AG08395 (cell line): ENCODE data around the gene CRYM.
"Not testable (repeated sequence)": the region's sequence is repeated elsewhere in the genome, so short reads cannot be mapped to it uniquely, and the experiment has no call there.

Experiments
- DNase-seq: peaks from one replicate; pipeline ENCODE4 v3.0.0; 2012; ENCODE audit warnings: mixed read lengths, low spot score

The CRYM gene

DNA sequence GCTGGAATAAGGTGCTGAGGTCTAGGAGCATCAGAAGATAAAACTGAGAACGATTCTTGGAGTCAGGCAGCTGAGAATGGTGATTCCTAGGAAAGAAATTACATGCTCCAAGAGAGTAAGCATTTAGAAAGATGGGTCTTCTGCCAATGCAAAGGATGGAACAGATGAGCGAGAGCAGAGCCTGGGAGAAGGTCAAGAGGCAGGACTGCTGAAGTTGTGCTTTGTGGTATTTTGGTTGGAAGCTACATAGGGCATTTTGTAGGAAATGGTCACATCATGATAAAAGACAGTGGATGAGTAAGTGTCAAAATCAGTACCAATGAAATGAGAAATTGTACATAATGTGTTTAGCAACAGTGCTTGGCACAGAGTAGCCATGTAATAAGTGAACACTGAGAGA is 1.4 kb upstream of the CRYM start:
- no peak for DNase-seq

DNA sequence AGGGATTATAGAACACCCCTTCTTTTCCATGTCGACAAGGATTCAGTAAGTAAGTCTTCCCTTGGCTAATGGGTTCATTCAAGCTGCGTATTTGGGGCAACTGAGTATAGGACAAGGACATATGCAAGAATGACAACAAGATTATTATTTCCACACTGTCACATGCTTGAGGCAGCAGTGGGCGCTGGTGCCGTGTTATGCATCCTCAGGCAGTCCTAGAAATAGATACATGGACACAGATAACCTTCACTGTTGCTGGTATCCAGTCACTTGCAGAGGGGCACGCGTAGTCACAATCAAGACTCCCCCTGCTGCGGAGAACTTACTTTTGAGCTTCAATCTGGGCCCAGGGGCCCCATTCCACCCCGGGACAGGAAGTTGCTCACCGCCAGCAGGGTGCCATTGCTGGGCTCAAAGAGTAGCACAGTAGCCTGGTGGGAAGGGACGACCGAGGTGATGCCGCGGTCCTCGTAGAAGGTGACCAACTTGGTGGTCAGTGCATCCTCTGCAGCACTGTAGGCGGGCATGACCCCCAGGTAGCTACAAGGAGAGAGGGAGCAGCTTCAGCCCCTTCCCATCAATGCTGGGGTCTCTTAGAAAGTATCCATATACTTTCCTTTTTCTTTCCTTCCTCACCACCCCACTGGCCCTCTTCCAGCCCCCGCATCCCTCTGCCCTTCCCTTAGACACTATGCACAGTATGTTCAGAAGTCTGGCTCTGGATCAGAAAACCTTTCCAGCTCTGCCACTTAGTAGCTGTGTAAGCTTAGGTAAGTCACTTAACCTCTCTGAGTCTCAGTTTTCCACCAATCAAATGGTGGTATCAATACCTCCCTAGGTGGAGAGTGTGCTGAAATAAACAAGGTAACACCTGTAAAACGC is 804 bp downstream of the CRYM start:
- no peak for DNase-seq

DNA sequence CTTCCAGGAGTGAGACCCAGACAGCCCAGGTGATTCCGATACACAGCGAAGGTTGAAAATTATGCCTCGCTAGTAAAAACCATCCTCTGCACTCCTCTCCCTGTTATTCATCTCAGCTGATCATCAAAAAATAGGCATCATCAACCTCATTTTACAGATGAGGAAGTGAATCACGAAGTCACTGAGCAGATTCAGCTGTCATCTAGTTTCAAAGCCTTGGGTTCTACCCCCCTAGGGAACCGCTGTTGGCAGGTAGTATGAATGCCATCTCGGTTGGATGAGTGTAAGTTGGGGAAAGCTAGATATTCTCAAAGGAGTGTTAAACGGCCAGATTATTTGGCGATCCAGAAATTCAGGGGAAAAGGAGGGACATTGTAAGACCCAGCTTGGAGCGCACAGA is 2.0 kb downstream of the CRYM start:
- no peak for DNase-seq

DNA sequence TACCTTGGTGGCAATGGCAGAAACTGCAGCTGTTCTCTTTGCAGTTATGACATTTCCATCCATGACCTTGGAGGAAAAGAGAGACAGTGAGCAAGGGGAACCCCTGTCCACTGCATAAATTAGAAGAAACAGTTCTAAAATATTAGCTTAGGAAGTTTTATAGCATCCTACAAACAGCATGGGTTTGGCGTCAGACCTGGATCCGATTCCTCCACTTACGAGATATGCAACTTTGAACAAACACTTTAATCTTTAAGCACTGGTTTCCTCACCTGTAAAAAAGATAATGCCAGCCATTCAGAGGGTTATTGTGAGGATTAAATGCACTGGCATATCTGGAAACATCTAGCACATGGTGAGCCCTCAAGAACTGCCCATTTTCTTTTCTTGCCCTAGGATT is 2.6 kb downstream of the CRYM start:
- DNase-seq = no peak

DNA sequence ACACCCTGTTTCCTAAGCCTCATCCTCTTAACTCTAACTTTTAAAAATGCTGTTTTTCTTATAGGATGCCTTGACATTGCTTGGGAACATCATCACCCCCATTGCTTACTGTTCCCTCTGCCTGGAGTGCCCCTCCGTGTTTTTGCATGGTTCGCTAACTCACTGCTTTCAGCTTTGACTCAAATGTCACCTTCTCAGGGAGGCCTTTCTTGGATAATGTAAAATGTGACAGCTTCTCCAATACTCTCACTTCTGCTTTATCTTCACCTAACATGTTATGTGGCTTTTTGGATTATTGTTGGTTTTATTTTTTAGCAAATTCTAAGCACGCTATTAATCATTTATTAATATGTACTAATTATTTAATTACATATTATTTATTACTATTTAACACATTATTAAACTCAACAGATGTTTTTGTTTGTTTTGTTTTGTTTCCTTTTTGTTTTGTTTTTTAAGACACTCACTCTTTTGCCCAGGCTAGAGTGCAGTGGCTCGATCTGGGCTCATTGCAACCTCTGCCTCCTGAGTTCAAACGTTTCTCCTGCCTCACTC is 3.8 kb downstream of the CRYM start:
- DNase-seq = no peak

DNA sequence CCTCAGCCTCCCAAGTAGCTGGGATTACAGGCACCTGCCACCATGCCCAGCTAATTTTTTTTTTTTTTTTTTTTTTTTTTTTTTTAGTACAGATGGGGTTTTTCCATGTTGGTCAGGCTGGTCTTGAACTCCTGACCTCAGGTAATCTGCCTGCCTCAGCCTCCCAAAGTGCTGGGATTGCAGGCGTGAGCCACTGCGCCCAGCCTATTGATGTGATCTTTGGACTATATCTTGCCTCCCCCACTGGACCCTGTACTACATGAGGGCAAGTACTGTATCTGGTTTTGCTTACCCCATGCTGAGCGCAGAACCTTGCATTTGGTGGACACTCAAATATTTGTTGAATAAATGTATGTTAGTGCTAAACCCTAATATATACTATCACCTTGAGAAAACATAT is 5.3 kb downstream of the CRYM start:
- not testable (repeated sequence) for DNase-seq

DNA sequence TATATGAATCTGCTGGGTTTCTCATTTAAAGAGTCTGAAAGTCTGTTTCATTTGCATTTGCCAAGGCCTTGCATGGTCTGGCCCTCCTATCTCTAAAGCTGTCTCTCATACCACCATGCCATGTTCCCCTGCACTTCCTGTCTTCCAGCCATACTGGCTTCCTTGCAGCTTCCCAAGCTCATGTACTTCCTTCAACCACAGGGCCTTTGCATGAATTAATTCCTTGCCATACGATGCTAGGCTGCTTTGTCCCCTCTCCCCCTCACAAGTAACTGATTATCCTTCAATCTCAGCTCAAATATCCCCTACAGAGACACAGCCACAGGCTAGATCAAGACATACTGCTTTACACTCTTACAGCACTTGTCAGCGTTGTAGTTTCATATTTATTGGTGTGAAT is 5.8 kb downstream of the CRYM start:
- no peak for DNase-seq

DNA sequence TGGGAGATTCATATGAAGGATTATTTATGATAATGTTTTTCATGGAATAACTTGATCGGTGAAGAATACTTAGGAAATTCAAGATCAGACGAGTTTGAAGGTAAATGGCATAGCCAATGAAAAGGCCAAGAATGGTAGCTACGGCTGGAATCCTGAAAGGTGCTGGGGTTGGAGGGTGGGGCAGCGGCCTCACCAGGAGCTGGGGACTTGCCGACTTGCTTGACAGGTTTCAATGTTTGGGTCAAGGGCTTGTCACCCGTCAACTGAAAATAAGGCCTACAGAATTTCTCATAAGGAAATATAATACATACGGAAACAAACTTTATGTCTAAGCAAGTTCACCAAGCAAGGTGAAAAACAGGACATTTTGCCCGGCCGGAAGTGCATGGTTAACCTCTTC is 9.9 kb downstream of the CRYM start:
- no peak for DNase-seq

DNA sequence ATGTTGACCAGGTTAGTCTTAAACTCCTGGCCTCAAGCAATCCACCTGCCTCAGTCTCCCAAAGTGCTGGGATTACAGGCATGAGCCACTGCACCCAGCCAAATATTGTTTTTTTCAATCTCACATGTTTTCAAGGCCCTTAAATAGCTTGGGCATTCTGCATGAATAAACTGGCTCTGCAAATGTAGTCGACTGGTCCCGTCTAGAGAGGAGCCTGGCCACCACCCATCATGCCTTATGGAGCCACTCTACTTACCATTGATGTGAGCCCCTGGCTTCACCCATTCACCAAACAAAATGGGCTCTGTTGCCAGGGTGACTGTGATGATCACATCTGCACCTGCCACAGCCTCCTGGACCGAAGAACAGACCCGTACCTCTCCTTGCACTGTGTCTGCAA is 10.8 kb downstream of the CRYM start:
- no peak for DNase-seq

DNA sequence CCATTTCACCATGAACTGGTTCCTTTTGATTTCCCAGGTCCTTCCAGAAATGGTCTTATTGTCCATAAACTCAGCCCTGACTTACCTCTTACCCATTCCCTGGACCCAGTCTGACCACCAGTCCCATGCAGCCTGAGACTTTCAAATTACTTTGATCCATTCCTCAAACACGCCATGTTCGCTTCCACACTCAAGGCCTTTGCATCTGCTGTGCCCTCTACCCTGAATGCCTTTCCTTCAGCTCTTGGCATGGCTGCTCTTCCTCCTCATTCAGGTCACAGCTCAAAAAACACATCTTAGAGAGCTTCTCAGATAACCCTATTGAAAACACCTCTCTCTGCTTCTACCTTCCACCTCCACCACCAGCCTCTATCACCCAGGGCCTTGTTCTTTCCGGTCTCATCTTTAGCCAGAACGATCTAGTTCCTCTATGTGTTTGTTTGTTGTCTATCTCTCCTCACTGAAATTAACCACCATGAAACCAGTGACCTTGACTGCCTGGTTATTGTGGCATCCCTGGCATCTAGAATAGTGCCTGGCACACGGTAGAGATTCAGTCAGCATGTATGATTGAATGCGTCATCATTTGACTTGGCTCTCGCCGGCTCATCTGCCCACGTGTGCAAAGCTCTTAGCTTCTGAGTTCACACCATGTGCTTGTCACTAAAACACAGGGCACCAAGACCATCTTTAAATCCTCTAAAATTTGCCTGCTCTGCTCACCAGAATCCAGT is 12.8 kb downstream of the CRYM start:
- no peak for DNase-seq

DNA sequence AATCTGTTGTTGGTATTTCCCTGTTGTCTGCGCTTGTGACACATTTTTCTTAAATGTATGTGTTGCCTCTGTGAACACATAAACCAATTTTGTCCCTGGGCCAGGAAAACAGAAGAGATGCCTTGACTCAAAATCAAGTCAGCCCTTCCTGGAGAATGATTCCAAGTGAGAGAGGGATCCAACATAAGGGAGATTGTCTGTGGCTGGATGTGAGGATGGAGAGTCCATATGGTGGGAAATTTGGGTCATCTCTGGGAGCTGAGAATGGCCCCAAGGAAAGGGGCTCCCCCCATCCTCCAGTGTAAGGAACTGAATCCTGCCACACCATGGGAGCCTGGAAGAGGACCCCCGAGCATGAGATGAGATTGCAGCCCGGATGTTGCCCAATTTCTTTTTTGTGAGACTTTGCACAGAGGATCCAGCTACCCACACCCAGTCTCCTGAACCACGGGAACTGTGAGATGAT is 13.5 kb downstream of the CRYM start:
- DNase-seq = no peak

DNA sequence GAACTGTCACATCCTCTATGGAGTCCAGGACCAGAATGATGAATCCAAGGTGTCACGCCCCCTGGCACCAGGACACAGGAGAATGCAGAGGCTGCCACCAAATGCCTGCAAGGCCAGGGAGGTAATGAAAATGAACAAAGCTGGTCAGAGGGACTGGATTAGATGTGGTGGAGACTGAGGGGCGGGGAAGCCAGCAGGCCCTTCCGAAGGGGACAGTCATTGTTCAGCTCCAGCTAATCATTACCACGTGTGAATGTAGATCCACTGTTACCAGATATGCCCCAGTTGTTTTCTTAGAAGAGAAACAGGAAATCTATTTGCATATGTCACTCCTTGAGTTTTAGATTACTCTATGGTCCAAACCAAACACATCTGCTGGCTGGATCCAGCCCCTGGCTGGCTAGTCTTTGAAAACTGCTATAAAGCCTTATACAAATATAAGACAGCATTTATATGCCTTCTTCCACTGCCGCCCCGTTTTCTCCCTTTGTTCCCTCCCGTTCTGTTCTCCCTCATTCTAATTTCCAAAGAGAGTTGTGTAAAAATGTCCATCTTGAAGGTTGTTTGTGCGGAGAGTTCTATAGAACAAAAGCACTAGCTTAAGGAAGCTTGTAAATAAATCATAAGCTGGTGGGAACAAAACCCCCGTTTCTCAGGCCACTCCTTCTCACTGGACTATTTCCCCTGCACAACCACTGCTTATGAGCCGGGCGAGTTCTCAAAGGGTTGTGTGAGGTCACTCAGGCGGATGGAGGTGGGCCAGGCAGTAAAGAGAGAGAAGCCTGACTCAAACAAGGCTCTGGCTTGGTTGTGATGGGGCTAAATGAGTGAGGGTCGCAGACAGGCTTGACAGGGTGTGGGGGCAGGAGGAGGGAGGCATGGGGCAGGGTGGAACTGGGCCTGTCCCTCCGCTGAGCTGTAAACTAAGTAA is 14.2 kb downstream of the CRYM start:
- peak; percentile 77 for DNase-seq

DNA sequence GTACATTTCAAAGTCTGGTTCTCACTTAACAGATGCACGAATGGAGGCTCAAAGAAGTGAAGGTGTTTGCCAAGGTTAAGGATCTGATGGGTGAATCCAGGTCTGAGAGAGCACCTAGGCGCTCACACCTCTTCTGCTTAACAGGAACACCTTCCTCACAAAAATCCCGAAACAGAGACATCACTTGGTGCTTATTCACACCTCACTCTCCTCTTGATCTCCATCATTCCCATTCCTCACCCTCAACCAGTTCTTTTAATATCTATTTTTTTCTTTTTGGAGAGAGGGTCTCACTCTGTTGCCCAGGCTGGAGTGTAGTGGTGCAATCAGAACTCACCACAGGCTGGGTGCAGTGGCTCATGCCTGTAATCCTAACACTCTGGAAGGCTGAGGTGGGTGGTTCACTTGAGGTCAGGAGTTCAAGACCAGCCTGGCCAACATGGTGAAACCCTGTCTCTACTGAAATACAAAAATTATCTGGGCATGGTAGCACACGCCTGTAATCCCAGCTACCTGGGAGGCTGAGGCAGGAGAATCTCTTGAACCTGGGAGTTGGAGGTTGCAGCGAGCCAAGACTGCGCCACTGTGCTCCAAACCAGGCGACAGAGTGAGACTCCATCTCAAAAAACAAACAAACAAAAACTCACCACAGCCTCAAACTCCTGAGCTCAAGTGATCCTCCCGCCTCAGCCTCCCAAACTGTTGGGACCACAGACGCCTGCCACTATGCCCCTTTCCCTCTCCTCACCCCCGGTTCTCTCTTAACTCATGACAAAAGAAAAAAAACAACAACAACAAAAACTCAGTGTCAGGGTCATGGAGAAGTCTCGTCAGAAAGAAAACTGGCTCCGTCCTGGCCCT is 15.1 kb downstream of the CRYM start:
- no peak for DNase-seq

DNA sequence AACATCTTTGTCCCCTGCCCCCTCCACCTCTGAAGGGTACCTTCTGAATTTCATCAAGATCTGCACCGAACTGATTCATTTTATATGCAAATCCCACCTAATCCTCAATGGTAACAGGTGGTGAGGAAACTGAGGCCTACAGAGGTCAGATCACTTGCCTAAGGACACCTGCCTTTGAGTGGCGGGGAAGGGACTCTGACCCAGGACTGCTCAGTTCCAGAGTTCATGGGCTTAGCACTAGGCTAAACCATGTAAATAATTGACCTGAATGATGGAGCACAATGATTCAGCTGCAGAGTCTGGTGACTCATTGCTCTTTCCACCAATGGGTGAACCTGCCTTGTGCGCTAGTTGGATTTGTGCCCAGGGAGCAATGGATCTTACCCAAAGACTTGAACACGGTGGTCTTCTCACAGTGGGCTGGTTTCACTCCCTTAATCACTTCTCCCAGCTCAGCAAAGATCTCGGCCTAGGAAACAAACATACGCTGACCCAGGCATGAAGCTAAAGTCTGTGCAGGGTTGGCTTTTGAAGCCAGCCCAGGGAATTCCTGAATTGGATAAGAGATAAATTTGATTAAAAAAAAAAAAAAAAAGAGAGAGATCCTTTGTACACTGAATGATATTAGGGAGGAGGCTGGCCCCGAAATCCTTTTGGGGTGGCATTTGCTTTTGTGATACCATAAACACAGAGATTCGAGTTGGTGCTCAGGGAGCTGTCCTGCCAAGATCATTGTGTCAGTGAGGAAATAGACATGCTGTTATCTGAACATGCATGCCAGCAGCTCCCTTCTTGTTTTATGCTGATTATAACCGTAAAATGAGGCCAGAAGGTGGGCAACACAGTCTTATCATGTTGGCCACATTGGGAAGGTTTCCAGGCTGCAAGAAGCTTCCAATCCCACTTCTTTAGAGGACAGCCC is 17.0 kb downstream of the CRYM start:
- DNase-seq = peak; percentile 61

DNA sequence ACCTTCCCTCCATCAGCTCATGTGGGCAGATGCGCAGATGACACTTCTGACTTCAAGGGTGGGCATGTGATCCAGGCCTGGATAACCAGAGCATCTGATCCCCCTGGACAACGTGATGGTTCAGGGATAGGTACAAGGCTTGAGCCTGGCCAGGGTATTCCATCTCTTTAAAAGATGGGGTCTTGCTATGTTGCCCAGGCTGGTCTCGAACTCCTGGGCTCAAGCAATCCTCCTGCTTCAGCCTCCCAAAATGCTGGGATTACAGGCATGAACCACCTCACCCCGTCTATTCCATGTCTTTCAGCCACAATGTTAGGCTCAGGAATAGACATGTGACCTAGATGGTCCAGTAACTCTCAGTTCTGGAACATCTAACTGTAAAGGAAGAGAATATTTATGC is 20.8 kb downstream of the CRYM start:
- no peak for DNase-seq

DNA sequence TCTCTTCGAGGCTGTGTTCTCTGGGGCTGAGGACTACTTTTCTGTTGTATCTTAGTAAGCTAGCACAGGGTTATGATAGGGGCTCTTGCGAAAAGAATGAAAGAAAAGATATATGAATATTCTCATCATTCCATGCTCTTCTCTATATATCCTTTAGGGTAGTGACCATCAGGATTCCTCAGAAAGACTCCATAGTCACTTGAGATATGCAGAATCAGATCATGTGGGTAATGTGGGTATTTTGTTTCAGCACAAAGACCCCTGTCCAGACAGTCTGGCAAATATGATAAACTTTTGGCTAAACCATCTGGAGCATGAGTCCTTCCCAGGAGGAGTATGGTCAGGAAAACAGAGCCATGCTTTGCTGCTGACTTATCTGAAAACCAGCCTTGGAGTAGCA is 21.5 kb downstream of the CRYM start:
- DNase-seq = no peak

DNA sequence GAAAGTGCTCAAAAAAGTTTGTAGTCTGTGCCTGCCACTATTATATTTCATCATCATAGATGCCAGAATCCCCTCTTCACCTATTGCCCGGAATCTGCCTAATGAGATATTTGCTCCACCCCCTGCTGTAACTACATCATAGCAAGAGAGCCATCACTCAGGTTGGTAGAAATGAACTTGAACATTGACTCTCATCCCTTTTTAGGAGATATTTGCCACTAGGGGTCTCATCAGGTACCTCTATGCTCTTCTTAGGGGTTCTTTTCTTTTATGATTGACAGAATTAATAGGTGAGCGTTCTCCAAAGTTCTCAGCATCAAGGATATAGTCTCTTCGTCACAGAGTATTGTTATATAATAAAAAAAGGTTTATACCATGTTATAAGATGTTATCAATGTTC is 24.6 kb downstream of the CRYM start:
- no peak for DNase-seq

DNA sequence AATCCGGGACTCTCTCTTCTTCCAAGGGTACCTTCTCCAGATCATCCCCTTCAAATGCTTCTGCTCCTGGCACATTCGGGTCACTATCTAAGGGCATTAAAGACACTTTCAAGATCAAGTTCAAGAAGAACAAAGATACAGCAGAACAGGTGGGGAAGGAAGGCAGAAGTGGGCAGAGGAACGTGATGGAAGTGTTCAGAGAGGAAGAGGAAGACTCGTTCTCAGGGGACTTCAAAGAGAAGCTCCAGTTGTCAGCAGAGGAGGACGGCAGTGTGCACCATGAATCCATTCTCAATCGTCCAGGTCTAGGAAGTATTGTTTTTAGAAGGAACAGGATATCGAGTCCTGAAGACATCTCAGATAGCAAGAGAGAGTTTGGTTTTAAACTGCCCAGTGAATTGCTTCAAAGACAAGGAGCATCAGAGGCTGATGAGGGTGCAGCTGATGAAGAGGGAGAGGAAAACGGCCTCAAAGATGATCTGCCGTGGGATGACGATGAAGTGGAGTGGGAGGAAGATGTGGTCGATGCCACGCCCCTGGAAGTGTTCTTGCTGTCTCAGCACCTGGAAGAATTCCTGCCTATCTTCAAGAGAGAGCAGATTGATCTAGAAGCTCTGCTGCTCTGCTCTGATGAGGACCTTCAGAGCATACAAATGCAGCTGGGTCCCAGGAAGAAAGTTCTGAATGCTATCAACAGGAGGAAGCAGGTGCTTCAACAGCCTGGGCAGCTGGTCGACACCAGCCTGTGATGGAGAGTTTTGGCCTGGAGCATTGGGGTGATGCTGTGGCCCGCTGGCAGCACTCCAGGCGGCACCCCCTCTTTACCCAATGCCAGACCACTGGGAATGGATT is 27.8 kb downstream of the CRYM start:
- no peak for DNase-seq

DNA sequence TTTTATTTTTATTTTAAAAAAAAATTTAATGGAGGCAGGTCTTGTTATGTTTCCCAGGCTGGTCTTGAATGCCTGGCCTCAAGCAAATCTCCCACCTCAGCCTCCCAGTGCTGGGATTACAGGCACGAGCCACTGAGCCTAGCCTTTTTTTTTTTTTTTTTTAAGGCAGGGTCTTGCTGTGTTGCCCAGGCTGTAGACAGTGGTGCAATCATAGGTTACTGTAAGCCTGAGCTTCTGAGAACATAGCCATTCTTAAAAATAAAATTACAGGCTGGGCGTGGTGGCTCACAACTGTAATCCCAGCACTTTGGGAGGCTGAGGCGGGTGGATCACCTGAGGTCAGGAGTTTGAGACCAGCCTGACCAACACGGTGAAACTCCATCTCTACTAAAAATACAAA is 29.9 kb downstream of the CRYM start:
- DNase-seq = not testable (repeated sequence)
